ENCODE measurements around the gene VEPH1.

Gene VEPH1

DNA sequence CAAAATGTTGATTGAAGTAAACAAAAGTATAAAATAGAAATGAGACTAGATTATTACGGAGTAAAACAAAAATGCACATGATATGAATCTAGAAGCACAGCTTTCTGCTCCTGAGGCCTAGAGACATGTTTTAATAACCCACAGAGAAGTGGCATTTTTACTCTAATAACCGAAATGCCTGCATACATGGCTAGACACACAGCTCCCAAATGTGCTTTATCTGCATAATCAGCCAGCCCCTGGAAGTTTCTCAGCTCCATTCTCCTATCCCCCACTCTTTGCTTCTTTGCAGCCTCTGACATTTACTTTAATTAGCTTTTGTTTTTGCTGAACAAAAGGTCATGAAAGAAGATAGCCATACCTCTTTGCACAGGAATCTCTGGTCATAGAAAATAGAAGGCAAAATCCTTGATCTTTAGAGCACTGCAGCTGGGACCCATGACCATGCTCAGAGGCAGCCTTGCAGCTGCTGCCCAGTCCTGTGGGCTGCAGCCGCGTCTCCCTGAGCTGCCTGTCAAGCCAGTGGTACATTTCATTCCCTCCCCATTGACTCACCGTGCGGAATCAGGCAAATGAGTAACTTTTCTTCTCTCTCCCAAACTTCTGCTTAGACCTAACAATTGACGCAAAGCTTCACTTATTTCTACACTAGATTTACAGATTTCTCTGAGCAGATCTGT, at the start of gene VEPH1:
TSS of gene VEPH1 (minus strand) at position 501 of the 680 bp plus-strand sequence. CDS start 8,067 bp downstream, outside the sequence.
- DNase-seq = peak; percentile 53

DNA sequence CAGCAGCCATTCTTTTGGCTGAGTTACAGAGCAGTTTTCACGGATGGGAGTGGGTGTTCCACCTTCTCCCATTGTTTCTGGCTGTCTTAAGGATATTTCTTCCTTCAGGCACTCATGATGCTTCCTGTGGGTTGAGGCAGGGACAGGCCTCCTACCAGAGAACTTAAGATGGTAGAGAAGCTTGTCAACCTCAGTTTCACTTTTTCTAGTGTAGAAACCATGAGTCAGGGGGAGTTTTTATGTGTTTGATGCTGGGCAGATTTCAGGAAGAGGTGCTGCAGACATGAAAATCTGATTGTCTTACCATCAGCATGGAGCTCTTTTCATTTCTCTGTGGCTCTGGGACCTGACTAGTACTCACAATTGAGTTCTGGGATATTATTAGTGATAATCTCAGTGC, 48.7 kb upstream of the VEPH1 start:
- DNase-seq = no peak

DNA sequence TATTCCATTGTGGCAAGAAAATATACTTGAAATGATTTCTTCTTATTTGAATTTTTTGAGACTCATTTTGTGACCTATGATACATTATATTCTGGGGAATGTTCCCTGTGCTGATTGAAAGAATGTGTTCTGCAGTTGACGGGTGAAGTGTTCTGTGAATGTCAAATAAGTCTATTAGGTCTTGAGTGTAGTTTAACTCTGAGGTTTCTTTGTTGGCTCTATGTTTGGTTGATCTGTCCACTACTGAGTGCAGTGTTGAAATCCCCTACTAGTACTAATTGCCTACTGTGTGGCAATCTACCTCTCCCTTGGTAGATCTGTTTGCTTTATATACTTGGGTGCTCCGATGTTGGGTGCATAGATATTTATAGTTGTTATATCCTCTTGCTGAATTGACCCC, 46.3 kb upstream of the VEPH1 start:
- DNase-seq = no peak

DNA sequence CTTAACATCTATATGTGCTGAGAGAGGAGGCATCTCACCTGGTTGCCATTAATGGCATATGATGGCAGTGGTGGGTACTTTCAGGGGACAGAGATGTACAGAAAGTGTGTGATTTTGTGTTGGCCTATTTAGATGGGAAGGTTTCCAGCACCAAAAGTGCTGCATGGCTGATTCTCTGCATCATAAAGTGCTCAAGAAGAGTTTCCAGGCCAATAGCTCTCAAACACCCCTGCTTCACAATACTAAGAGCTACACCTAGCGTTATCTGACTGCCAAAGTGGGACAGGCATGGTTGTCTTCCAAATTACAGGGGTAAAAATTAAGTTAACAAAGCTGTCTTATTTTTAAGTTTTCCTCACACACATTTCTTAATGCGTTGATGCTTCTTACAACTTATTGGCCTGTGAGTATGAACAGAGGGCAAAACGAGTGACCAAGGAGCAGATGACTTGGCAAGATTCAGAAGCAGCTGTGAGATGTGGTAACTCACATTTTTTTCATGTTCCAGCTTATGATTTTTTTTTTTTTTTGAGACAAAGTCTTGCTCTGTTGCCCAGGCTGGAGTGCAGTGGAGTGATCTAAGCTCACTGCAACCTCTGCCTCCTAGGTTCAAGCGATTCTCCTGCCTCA, 41.4 kb upstream of the VEPH1 start:
- DNase-seq = peak; percentile 23

GRCh38 chr3:157543501-157544035, 40.4 kb upstream of the VEPH1 start:
- DNase-seq = no peak

- DNase-seq = peak; percentile 74
These were observed 39.7 kb upstream of the VEPH1 start for GRCh38 chr3:157542711-157543500.

DNA sequence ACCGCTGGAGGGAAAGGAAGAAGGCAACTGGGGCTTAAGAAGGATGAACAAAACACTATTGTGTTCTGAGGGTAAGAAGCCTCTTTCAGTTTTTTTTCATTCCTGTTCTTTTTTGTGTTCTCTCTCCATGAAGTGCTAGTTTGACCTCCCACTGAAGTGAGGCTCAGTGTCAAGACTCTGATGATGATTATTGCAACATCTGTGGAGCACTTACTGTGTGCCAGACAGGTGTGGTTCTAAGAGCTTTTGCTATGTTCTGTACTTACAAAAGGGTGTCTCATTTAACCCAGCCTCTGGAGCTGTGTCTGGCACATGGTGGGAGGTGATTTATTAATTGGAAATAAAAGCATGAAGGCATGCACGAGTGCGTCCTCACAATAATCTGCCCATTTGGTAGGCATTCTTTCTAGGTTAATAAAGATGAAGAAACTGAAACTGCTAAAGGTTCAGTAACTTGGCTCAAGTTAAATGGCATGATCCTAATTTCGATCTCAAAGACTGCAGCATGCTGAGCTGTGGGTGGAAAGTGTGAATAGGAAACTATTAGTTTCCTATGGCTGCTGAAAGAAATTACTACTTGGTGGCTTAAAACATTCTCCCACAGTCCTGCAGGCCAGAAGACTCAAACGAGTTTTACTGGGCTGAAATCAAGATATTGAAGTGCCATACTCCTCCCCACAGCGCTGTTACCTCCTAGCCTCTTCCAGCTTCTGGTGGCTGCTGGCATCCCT, 38.5 kb upstream of the VEPH1 start:
- DNase-seq = no peak

GRCh38 chr3:157540656-157541055, 37.4 kb upstream of the VEPH1 start:
- DNase-seq = no peak

DNA sequence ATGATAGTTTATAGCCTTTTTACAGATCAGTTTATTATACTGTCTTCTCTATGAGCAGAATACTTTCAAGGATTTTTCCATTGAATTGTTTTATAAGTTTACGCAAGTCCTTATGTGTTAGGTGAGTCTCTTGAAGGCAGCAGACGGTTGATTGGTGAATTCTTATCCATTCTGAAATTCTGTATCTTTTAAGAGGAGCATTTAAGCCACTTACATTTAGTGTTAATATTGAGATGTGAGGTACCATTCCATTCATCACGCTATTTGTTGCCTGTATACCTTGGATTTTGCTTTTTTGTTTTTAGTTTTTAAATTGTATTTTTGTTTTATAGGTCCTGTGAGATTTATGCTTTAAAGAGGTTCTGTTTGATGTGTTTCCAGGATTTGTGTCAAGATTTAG, 32.5 kb upstream of the VEPH1 start:
- no peak for DNase-seq

GRCh38 chr3:157534725-157535161, 31.5 kb upstream of the VEPH1 start:
- DNase-seq = no peak

GRCh38 chr3:157533298-157534070, 30.3 kb upstream of the VEPH1 start:
- peak; percentile 92 for DNase-seq

DNA sequence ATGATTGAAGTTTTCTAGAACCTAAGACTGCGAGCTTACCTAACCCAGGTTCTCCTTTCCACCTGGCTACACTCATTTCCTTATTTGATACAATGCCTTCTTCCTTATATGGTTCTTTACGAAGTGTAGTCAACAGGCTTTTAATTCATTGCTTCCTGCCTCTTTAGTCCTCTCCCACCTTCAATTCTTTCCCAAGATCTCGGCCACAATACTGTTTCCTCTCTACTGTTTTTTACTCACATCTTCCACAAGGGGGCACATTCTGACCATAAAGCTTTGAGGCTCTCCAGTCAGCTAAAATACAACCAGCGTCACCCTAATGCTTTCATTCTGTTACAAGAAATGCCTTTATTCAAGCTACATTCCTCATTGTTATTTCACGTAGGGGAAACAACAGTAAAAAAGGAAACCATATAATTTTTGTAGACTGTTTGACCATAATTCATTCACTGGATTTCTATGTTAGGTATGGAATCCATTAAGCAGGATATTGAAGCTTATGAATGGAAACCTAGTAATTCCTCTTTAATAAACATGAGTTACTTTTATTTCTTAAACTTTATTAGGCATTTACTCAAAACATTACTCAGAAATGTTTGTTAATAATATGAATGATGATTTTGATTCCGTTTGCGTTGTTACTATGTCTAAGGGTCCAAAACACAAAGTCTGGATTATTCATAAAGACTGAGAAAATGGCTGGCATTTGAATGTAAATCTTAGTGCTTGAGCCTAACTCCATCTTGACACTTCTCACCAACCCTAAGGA, 29.5 kb upstream of the VEPH1 start:
- peak; percentile 96 for DNase-seq

DNA sequence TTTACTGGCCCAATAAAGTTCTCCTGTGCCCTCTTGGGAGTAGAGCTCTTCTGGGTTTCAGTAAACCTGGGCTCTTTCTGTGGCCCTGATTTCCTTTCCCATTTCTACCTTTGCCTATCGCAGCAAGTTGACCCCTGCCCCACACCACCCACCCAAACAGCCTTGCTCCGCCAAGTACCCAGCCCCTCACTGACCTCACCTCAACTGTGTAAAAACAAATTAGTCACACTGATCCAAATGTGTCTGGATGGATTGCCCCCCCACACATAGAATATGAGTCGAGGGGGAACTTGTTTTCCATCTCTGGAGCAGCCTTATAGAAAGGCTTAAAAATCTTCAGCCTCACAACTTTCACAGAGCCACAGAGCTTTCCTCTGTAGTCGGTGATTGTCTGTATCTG, 28.6 kb upstream of the VEPH1 start:
- peak; percentile 33 for DNase-seq

DNA sequence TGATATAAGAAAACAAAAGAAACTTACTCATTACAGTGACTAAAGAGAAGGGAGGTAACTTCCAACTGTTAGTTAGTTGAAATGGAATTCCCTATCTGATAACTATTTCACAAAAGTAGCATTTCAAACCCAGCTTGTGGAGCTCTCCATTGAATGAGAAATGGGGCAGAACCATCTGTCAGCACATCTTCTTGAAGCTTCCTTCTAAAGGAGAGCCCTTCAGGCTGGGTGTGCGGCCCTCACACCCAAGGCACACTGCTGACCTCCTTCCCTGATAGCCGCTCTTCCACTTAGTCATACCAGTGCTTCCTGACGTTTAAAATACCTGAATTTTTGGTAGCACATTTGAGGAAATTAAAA, 28.1 kb upstream of the VEPH1 start:
- peak; percentile 39 for DNase-seq

- DNase-seq = peak; percentile 47
These were observed 27.6 kb upstream of the VEPH1 start for GRCh38 chr3:157530637-157531300.

DNA sequence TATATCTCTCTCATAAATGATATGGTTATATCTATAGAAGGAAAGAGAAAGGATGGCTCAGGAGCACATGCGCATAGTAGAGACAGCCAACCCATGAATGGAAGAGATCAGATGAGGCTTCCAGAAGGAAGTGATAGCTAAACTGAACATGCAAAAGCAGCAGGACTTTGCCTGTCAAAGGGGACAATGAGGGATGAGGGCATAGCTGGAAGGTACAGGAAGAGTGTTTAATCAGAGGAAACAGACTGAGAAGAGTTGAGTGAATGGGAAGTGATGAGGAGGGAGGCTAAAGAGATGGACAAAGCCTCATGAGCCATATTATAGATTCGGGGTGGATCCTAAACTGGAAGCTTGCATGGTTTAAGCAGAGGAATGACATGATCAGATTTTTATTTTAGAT, 26.5 kb upstream of the VEPH1 start:
- no peak for DNase-seq

- no peak for DNase-seq
These were observed 25.9 kb upstream of the VEPH1 start for GRCh38 chr3:157529085-157529484.

- DNase-seq = peak; percentile 52
These were observed 24.1 kb upstream of the VEPH1 start for GRCh38 chr3:157527131-157527881.

- no peak for DNase-seq
These were observed 22.8 kb upstream of the VEPH1 start for GRCh38 chr3:157526036-157526435.

DNA sequence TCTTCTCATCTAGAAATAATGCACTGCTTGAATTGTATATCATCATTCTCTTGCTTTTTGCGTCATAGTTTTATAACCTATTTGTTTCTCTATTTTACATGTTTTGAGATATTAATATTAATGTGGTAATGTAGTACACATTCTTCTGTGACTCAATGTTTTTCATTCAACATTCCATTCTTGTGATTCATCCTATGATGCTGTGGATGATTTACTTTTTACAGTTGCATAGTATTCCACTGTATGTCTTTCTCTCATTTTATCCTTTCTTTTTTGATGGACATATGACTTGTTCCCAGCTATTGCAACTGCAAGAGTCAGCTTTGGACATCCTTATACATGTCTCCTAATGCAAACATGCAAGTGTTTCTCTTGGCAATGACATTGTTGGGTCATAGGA, 20.6 kb upstream of the VEPH1 start:
- DNase-seq = no peak

Measured in fibroblast of skin of right quadriceps (primary cell).